Measurements from ENCODE around the gene CDK11B.

The CDK11B gene

GRCh38 chr1:1600861-1601563 is 57.8 kb downstream of the CDK11B start:
- TF ChIP-seq GATA3 (IDR thresholded peaks at IDR 0.05; ENCODE audit: low read depth, low read length): no peak
- no peak for TF ChIP-seq GATA2 (IDR thresholded peaks at IDR 0.05; ENCODE audit: low read depth, low read length)

GRCh38 chr1:1599935-1600860 is 58.6 kb downstream of the CDK11B start, which contains the start of gene FNDC10:
Gene FNDC10 (minus strand): TSS chr1:1600135. CDS start chr1:1600015, 120 bp downstream.
- TF ChIP-seq GATA2 (IDR thresholded peaks at IDR 0.05; ENCODE audit: low read depth, low read length) (no peak), GATA3 (IDR thresholded peaks at IDR 0.05; ENCODE audit: low read depth, low read length) (no peak)

GRCh38 chr1:1599030-1599934 is 59.5 kb downstream of the CDK11B start:
- no peak for TF ChIP-seq GATA3 (IDR thresholded peaks at IDR 0.05; ENCODE audit: low read depth, low read length)
- TF ChIP-seq GATA2 (IDR thresholded peaks at IDR 0.05; ENCODE audit: low read depth, low read length): no peak

- no peak for TF ChIP-seq GATA3 (IDR thresholded peaks at IDR 0.05; ENCODE audit: low read depth, low read length)
- no peak for TF ChIP-seq GATA2 (IDR thresholded peaks at IDR 0.05; ENCODE audit: low read depth, low read length)
These were observed 60.1 kb downstream of the CDK11B start for GRCh38 chr1:1598720-1599029.

GRCh38 chr1:1598051-1598719 is 60.6 kb downstream of the CDK11B start:
- no peak for TF ChIP-seq GATA3 (IDR thresholded peaks at IDR 0.05; ENCODE audit: low read depth, low read length)
- TF ChIP-seq GATA2 (IDR thresholded peaks at IDR 0.05; ENCODE audit: low read depth, low read length): no peak

GRCh38 chr1:1597275-1597930 is 61.4 kb downstream of the CDK11B start:
- TF ChIP-seq GATA2 (IDR thresholded peaks at IDR 0.05; ENCODE audit: low read depth, low read length): no peak
- no peak for TF ChIP-seq GATA3 (IDR thresholded peaks at IDR 0.05; ENCODE audit: low read depth, low read length)

- no peak for TF ChIP-seq GATA2 (IDR thresholded peaks at IDR 0.05; ENCODE audit: low read depth, low read length)
- no peak for TF ChIP-seq GATA3 (IDR thresholded peaks at IDR 0.05; ENCODE audit: low read depth, low read length)
These were observed 62.1 kb downstream of the CDK11B start for GRCh38 chr1:1596493-1597274.

- TF ChIP-seq GATA3 (IDR thresholded peaks at IDR 0.05; ENCODE audit: low read depth, low read length) (no peak), GATA2 (IDR thresholded peaks at IDR 0.05; ENCODE audit: low read depth, low read length) (no peak)
These were observed 64.1 kb downstream of the CDK11B start for GRCh38 chr1:1594602-1595260.

GRCh38 chr1:1593834-1594601 is 64.8 kb downstream of the CDK11B start:
- TF ChIP-seq GATA3 (IDR thresholded peaks at IDR 0.05; ENCODE audit: low read depth, low read length) (no peak), GATA2 (IDR thresholded peaks at IDR 0.05; ENCODE audit: low read depth, low read length) (no peak)

GRCh38 chr1:1591452-1591851 is 67.4 kb downstream of the CDK11B start:
- TF ChIP-seq GATA2 (IDR thresholded peaks at IDR 0.05; ENCODE audit: low read depth, low read length) (no peak), GATA3 (IDR thresholded peaks at IDR 0.05; ENCODE audit: low read depth, low read length) (no peak)
